ENCODE data around the gene ITIH5.
"Not testable (repeated sequence)": the region's sequence is repeated elsewhere in the genome, so short reads cannot be mapped to it uniquely, and the experiment has no call there.

Gene ITIH5

GRCh38 chr10:7666253-7667023 is at the start of gene ITIH5:
Gene ITIH5, minus strand, starts transcription at chr10:7666966. Its CDS starts 74 bp downstream, at chr10:7666892.
- no peak for TF ChIP-seq CTCF (IDR thresholded peaks at IDR 0.05; ENCODE audit: unreplicated experiment in 3 of 3)
- peak within 1 kb of the TSS in 1 of 3 experiments; percentile 39 for H3K27ac Mint-ChIP-seq
- H3K9me3 Mint-ChIP-seq: no peaks in the 10 kb centered on the region
- no peaks in the 10 kb centered on the region for H3K36me3 Mint-ChIP-seq (ENCODE audit: low read depth)
- peaks cover 14% of the 10 kb centered on the region for H3K4me1 Mint-ChIP-seq
- peak within 1 kb of the TSS; percentile 83 to 89 (median 87) for H3K4me3 Mint-ChIP-seq
- peaks cover 72% of the 10 kb centered on the region for H3K27me3 Mint-ChIP-seq (ENCODE audit: low read depth)

DNA sequence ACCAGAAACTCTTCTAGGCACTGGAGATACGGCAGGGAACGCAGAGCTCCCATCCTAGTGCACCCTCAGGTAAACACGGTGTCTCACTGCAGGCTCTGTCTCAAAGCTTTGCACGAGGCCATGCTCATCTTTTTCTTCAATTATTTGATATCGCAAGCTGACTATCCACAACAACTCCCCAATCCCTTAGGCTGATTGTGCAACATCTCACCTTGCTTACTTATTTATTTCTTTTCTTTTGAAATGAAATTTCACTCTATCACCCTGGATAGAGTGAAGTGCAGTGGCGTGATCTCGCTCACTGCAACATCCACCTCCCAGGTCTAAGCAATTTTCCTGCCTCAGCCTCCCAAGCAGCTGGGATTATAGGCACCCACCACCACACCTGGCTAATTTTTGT is 48.7 kb upstream of the ITIH5 start:
- Mint-ChIP-seq H3K27ac (no peak overlapping the region), H3K4me1 (no peaks in the 10 kb centered on the region), H3K36me3 (ENCODE audit: low read depth) (no peaks in the 10 kb centered on the region), H3K27me3 (ENCODE audit: low read depth) (peaks cover 8% of the 10 kb centered on the region), H3K4me3 (no peak overlapping the region), H3K9me3 (no peaks in the 10 kb centered on the region)
- no peak for TF ChIP-seq CTCF (IDR thresholded peaks at IDR 0.05; ENCODE audit: unreplicated experiment in 3 of 3)

DNA sequence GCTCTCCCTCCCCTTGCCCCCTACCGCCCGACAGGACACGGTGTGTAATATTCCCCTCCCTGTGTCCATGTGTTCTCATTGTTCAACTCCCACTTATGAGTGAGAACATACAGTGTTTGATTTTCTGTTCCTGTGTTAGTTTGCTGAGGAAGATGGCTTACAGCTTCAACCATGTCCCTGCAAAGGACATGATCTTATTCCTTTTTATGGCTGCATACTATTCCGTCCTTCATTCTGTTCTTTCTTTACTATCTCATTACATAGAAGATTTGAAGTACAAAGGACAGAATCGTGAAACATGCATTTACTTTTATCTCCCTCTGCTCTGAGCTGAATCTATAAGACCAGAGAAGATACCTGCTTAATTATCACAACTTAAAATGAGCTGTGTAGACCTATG is 44.3 kb upstream of the ITIH5 start:
- H3K4me3 Mint-ChIP-seq; H3K4me1 Mint-ChIP-seq; H3K9me3 Mint-ChIP-seq; H3K27ac Mint-ChIP-seq; H3K36me3 Mint-ChIP-seq (ENCODE audit: low read depth): not testable (repeated sequence)
- peaks cover 11% of the 10 kb centered on the region for H3K27me3 Mint-ChIP-seq (ENCODE audit: low read depth)

- Mint-ChIP-seq H3K4me1 (no peaks in the 10 kb centered on the region), H3K9me3 (no peaks in the 10 kb centered on the region), H3K4me3 (no peak overlapping the region), H3K27me3 (ENCODE audit: low read depth) (peaks cover 14% of the 10 kb centered on the region), H3K36me3 (ENCODE audit: low read depth) (no peaks in the 10 kb centered on the region), H3K27ac (no peak overlapping the region)
- no peak for TF ChIP-seq CTCF (IDR thresholded peaks at IDR 0.05; ENCODE audit: unreplicated experiment in 3 of 3)
Measured at GRCh38 chr10:7710446-7710845, 43.7 kb upstream of the ITIH5 start.

DNA sequence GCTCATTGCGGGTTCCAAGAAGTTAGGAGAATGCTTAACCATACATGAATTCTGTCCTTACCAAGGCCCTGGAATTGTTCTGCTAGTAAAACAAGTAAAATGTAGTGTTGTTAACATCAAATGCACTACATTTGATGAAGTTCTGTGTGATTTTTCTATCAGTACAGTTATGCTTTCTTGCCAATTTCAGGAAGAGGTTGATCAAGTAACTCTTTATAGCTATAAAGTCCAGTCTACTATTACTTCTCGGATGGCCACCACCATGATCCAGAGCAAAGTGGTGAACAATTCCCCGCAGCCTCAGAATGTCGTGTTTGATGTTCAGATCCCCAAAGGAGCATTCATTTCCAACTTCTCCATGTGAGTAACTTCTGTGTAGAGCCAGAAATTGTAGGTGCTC is 42.1 kb upstream of the ITIH5 start:
- H3K36me3 Mint-ChIP-seq (ENCODE audit: low read depth): no peaks in the 10 kb centered on the region
- H3K4me1 Mint-ChIP-seq: no peaks in the 10 kb centered on the region
- no peak overlapping the region for H3K27ac Mint-ChIP-seq
- peaks cover 11% of the 10 kb centered on the region for H3K27me3 Mint-ChIP-seq (ENCODE audit: low read depth)
- TF ChIP-seq CTCF (IDR thresholded peaks at IDR 0.05; ENCODE audit: unreplicated experiment in 3 of 3): no peak
- H3K4me3 Mint-ChIP-seq: no peak overlapping the region
- H3K9me3 Mint-ChIP-seq: no peaks in the 10 kb centered on the region

DNA sequence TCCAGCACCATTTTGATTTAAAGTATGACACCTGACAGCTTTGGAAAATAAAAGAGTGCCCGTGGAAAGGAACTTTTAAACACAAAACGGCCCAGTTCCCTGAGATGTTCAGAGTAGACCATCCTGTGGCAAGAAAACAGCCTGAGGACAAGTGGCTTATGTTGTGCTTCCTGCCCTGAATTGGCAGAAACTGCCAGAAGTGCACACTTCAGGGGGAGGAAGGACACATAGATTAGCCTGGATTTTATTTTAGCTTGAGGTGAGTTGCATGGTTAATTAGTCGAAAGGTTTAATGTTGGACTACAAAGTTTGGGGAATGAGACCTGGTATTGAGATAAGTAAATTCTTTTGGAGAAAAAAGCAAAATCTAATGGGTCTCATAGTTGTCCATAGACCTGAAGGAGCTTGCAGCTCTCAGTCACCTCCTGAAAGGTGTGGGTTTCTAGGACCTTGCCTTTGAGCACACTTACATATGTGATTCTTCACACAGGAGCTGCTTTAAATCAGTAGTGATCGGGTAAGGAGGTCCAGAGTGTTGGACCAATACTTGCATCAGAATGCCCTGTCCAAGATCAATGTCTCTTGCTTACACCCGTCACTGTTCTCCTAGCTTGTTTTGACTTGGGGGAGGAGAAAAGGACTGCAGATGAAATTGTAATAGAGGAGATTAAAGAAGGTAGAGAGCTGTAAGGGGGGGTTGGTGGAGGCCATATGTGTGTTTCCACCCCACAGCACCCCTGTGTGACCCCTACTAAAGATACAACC is 41.3 kb upstream of the ITIH5 start:
- TF ChIP-seq CTCF (IDR thresholded peaks at IDR 0.05; ENCODE audit: unreplicated experiment in 3 of 3): no peak
- Mint-ChIP-seq H3K27ac (peak overlapping the region in 1 of 3 experiments; percentile 69), H3K9me3 (no peaks in the 10 kb centered on the region), H3K27me3 (ENCODE audit: low read depth) (peaks cover 11% of the 10 kb centered on the region), H3K36me3 (ENCODE audit: low read depth) (no peaks in the 10 kb centered on the region), H3K4me3 (no peak overlapping the region), H3K4me1 (peaks cover 7% of the 10 kb centered on the region)
